ENCODE measurements around the gene ADARB2.

The ADARB2 gene

DNA sequence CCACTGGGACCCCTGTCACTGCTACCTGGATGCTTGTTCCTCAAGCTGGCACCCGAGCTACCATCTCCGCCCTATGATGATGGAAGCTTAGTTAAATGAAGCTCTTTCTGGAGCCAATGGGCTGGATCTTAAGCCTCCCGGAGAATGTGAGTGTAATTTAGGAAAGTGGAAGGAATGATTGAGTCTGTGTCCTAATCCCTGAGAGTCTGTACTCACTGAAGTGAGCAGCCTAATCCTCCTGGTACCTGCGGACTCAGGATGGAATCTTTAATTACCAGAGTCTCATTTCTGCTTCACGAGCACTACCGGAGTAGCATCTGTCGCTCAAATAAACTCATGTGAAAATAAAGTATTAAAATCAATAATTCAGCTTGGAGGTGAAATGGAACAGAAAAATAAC lies 425.6 kb downstream of the ADARB2 start:
- no peak for DNase-seq (ENCODE audit: low spot score)

DNA sequence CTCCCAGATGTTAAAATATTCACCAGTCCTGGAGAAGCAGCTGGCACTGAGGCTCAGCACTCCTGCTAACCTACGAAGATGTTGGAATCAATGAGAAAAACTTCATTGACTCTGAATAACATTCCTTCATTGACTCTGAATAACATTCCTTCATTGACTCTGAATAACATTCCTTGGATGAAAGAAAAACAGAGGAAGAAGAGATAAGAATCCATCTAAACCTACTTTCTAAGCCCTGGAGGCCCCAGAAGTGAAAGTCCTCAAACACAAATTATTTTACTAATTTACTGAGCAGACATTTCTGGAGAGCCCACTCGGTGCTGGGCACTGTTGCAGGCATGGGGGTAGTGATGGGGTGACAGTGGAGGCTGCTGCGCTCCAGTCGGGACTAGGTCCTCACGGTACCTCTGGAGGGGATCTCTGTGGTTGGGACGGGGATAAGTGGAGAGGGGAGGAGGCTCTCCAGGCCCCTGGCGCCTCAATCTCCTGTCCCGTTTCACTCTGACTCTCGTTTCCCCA lies 427.0 kb downstream of the ADARB2 start:
- no peak for DNase-seq (ENCODE audit: low spot score)

DNA sequence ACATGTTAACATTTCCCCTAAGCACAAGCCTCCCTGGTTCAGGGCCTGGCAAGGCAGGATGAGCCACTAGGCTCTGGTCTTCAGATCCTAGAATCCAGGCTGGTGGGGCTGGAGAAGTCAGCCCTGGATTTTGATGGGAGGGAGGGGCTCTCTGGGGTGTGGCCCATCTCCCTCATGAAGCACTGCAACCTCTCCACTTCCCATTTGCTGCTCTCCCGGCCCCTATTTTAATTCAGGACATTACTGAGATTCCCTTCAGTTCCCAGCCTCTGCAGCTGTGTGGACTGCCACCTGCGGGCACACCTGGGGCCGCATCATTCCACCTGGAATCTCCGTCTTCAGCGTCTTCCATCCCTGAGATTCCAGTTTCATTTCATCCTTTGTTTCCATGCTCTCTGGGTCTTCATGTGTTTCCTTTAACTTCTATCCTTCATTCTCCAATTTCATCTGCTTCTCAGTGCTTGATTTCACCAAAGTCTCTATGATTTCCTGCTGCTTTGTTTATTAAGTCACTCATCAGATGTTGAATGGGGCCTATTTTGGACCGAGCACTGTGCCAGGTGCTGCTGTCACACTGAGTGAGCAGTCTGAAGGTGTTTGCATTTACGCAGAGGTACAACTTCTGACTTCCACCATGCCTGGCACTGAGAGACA lies 427.6 kb downstream of the ADARB2 start:
- DNase-seq (ENCODE audit: low spot score), result no peak

DNA sequence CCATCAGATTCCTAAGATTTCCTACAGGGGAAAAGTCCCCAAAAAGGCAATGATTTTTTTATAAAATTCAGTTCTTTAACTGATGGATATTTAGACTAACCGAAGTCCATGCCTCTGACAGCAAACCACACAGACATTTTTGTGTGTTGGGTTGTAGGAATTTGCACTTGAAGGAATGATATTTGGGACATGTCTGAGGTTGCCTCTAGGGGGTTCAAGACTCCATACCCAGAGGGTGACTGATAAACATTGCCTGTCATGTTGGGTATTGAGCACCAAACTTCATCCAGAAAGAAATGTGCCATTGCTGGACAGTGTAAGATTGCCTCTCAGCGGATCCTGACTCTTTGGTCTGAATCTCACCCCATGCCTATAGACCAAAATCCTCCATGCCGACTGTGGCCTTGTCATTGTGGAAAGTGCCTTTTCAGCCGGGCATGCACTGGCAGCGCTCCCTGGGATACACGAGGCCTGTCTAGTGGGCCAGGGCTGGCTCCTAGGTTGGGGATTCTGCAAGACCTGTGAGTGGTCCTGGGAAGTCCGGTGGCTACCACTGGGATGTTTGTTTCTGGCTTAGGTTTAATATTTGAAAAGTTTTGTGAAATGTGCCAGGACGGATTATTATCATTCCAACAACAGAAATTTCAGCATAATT lies 428.2 kb downstream of the ADARB2 start:
- no peak for DNase-seq (ENCODE audit: low spot score)

DNA sequence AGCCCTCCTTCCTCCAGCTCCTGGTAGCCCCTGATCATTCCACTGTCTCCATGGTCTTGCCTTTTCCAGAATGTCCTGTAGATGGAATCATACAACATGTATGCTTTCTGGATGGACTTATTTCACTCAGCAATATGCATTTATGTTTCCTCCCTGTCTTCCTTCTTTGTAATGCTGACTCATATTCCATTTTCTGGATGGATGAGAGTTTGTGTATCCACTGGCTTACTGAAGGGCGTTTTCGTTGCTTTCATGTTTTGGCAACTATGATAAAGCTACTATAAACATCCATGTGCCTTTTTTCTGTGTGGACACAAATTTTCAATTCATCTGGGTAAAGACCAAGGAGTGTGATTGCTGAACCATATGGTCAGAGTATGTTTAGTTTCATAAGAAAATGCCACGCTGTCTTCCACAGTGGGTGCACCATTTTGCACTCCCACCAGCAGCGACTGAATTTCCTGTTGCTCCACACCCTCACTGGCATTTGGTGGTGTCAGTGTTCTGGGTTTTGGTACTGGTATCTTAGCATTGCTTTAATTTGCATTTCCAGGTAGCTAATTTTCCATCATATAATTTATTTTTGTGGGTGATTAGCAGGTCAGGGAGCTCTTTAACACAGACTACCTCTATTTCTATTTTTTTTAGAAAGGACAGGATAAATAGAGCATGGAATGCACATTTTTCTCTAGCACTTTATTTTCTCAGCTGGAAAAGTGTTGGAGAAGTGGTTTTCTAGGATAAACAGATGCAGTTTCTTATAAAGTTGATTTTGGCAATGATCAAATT lies 429.0 kb downstream of the ADARB2 start:
- no peak for DNase-seq (ENCODE audit: low spot score)

DNA sequence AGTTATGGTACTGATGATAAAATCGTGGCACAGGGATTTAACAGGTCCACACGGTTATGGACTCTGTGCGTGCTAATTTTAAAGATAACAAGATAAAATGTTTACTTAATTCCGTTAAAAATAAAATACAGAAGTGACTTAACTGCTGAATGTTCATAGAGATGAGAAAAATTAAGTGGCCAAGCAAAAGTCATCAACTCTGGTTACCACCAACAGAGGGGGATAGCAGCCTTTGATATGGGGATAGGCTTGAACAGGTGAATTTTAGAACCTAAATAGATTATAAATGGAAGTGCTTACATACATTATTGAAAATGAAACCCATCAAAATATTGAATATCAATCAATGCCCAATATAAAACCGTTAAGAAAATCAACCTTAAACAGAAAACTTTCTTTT lies 436.2 kb downstream of the ADARB2 start:
- DNase-seq (ENCODE audit: low spot score), result no peak

DNA sequence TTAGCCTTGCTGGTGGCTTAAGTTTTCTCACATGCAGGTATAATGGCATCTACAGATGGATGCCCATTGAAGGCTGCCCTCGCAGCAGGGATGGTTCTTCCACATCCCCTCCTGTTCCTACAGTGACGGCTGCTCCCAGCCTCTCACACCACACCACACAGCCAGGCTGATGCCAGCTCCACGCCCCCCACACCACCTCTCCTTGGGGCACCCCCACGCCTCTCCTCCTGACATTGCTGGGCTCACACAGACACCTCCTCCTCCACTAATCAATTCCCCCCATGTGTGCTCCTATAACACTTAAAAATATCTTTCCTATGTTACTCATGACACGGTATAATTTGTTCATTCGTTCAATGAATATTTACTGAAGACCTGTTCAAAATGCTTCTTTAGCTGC lies 437.1 kb downstream of the ADARB2 start:
- DNase-seq (ENCODE audit: low spot score), result no peak

DNA sequence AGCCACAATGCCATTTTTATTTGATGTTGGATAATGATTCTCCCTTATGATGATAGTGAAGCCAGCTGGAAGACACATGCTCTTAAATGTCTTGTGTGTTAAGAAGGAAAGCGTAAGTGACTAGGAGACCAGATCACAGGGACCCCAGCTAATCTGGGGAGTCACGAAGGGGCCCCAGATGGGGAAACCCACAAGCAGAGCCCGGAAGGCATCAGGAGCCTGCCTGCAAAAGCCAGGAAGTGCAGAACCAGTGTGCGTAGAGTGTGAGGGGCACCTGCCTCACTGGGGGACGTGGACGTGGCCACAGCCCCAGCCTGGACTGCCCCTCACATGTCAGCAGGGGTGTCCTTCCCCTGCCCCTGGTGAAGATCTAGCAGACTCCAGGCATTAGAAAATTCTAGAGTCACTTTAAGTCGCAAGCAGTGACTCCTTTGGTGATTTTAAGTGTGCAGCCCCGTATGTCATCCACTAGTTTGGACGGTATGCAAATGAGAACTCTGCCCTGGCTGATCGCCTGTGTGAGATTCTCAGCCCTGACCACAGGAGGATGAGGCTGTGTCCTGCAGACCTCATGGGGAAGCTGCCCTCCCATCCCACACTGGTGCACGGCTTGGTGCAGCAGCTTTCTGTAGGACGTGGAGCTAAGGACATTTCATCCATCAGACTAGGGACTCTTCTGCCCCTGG lies 438.1 kb downstream of the ADARB2 start:
- no peak for DNase-seq (ENCODE audit: low spot score)

DNA sequence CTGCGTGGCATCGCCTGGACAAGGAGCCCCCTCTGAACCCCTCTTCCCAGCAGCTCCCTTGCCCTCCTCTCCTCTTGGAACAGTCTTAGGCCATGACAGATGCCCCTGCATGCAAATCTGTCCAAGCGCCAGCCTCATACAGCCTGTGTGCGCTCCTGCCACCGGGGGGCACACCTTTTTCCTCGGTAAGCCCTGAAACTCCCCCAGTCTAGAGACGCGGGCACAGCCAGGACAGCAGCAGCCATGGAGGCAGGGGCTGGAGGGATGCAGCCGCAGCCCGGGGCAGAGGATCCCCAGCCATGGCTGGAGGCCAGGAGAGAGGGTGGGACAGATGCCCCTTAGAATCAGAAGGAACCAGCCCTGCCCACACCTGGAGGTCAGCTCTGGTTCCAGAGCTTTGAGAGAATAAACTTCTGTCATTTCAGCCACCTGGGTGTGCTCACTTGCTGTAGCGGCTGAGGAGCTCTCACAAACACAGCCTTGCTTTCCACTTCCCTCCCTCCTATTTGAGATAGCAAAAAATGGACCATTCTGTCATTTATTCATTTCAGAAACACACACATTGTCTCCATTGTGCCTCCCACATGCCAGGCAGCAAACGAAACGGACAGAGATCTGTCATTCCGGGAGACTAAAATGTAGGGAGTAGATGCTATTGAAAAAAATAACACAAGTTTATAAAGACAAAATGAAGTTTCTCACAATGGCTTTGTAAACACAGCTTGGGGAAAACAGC lies 439.6 kb downstream of the ADARB2 start:
- DNase-seq (ENCODE audit: low spot score), result no peak

DNA sequence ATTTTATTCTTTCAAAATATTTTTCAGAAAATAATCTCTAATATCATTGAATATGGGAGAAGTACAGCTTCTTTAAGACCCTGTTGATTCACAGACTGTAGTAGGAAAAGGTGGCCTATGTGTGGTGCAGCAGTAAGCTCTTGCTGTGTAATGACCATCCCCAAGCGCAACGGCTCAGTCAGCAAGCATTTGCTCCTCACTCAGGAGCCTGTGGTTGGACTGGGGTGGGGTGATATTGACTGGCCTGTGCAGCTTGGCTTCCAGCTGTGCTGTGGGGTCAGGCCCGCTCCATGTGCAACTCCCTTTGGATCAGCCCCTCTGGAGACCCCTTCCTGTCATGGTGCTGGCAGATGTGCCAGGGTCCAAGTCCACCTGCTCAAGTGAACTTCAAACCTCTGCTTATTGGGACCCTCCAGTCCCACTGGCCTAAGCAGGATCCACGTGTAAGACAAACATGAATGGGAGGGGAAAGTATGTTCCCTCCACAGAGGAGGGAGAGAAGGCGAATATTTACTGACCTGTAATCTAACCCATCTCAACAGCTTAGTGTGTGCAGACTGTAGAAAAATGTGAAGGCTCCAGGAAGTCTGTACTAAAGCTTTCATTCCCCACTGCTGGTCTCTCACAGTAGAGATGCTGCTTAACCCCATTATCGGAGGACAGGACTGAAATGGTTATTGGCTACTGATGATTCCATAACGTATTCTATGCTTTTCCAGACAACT lies 441.4 kb downstream of the ADARB2 start:
- DNase-seq (ENCODE audit: low spot score), result no peak

DNA sequence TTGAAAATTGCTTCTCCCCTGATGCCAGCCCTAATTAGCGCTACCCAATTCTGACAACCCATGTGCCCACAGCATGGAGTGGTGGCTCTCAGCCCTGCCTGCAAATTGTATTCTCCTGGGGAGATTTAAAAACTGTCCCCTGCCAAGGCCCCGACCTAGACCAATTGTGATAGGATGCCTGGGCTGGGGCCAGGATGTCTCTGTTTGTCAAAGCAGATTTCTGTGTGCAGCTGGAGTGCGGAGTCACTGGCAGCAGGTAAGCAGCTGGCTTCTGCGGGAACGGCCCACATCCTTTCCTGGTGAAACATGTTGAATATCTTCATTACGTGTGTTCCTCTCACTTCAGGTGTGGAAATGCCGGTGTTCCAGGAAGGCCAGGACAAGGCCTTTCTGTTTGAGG lies 442.6 kb downstream of the ADARB2 start:
- no peak for DNase-seq (ENCODE audit: low spot score)

DNA sequence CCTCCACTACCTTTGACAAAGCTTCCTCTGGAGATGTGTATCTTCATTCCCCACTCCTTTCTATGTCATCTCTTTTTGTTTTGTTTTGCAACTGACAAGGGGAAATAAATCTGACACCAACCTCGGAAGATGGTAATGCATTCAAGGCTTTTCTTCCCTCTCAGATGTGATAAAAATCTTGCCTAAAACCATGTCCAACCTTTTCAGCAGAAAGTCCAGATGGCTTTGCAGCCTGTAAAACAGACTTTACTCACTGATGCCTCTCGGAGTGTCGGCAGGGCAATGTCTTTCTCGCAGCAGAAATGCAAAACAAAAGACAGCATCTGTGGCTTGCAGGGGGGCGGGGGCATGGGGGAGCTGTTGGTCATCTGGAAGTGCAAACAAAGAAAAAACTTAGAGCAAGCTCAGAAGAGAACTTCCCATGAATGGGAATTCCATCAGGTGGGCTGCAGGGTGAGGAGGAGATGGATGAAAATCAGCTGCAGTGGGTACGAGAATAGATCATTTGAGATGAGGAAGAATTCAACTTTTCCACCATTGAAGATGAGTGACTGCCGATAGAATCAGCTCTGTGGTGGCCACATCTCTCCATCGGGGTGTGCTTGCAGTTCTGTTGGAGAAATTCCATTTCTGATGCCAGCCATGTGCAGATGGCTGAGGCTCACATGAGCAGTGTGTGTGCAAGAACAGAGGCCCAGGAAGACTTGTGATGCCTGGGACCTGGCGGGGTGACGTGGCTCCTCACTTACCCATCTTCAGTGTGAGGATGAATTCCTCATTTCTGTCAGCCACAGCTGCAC lies 443.5 kb downstream of the ADARB2 start:
- no peak for DNase-seq (ENCODE audit: low spot score)

DNA sequence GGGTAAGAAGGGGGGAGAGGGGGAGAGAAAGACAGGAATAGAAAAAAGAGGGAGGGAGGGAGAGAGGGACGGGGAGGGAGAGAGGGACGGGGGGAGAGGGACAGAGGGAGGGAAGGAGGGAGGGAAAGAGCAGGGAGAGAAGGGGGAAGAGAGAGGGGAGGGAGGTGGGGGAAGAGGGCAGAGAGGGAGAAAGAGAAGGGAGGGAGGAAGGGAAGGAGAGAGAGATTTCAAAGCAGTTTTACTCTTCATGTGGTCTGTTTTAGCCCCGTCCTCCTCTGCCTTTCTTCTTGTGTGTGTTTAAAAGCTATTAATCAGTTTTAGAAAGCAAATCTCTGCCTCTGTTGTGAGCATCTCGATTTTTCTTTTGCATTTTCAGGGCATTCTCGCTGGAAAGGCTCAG lies 444.2 kb downstream of the ADARB2 start:
- no peak for DNase-seq (ENCODE audit: low spot score)

DNA sequence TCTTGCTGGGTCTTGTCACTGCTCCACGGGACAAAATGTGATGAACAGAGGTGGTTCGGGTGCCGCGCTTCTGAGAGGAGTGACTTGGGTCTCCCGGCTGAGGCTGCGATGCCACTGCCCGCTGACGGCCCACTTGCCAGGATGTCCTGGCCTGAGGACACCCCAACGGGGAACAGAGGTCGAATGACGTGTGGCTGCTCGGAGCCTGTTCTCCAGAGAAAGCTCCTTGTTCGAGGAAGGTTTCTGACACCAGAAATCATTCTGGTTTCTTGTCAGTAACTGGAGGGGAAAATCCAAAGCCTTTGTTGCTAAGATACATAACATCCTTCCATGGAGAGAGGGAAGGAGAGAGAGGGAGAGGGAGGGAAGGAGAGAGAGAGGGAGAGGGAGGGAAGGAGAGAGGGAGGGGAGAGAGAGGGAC lies 444.7 kb downstream of the ADARB2 start:
- no peak for DNase-seq (ENCODE audit: low spot score)

DNA sequence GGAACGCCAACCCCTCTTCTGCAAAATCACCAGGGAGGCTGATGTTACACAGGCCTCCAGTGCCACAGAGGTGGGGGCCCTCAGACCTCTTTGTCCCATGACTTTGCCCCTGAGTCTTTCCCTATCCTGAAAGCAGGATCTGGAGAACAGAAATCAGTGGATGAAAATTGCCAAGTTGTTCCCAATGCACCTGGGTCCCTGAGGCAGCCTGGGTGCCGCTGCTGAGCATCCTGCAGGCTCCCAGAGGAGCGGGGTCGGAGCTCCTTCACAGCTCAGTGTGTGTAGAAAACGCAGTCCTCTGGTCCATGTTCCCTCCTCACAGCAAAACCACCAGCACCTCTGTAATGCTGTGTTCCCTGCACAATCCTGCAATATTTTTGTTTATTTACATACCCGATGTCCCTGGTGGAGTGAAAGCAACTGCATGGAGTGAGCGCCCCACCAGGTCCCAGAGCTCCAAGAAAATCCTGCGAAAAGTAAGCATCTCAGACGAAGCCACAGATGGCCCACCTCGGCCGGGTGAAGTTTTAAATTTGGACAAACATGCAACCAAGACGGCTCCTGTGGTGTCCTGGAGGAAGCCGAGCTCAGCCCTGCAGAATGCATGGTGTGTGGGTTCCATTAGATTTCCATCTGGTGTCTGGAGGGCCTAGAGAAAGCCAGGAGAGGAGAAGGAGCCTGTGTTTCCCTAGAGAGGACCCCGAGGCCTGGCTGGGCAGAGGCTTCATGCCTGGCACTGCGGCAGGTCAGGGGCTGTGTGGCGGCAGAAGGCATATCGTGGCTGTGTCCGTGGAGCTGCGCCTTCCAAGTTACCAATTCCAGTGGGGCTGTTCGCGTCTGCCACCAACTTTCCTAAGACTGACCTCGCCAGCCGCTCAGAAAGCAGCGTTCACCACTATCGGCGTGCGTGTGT lies 445.9 kb downstream of the ADARB2 start:
- no peak for DNase-seq (ENCODE audit: low spot score)

DNA sequence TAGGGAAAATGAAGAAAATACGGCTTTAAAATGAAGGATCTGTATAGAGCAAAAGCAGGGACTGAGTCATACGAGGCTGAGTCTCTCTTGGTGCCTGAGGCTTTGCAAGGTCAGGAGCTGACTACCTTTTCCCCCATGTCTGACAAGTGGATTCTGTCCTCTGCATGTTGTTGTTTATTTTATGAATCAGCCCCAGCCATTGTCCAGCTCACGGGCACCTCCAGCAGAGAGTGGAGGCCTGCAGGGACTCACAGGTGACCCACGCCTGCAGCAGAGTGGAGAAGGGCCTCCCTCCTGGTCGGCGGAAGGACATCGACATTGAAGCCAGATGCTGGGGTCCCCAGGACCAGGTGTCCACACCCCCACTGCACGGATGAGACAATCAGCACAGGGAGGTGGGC lies 447.3 kb downstream of the ADARB2 start:
- no peak for DNase-seq (ENCODE audit: low spot score)

DNA sequence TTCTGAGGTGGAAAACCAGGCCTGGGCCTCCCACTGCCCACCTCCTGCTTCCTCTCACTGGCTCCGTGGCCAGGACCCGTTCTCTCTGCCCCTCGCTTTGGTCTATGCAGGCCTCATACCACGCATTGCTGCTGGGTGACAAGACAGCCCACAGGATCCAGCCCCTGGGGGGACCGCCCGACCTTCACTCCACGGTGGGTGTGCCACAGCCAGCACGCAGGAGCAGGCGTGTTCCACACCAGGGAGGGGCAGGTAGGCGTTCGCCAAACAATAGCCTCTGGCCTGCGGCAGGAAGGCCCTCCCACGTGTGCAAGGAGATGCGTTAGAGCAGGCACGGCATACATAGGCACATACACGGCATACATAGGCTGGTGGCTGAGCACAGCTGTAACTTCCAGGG lies 447.7 kb downstream of the ADARB2 start:
- DNase-seq (ENCODE audit: low spot score), result no peak

DNA sequence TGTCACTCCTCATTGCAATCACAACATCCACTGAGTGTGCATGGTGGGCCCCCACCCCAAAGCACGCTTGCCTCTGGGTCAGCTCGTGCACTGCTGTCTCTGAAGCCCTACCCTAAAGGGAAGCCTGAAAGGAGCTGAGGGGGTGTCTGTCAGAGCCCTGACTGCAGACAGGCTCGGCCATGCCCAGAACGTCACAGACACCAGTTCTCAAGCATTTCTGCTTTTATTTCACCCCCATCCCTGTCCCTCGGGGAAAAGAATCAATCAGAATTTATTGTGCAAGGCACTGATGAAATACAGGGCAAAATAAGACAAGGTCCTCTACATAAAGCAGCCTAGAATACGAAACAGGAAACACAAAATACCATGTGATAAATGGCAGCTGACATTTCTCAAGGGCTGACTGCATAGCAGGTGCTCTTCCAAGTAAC lies 449.3 kb downstream of the ADARB2 start:
- no peak for DNase-seq (ENCODE audit: low spot score)

DNA sequence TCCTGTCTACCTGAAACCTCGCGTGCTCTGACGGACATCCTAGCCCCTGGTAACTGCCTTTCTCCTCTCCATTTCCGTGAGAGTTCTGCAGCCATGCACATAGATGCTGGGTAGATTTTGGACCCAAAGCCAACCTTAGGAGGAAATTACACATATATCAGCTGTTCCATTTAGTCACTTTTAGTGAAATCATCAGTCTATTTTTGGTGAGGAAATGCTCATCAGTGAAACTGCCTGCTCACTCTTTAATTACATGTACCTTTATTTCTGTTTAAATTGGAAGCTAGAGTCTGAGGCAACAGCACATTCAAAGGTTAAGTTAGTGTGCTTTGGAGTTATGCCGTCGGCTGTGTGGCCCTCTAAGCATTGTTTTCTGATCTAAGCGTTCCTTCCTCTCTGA lies 449.8 kb downstream of the ADARB2 start:
- no peak for DNase-seq (ENCODE audit: low spot score)

Data from GM03348 (cell line).